Activated CD8-positive, alpha-beta memory T cell treated with anti-CD3 and anti-CD28 coated beads, Interleukin-2, amount 10 ng/mL, durations not matched to agents 7 days and 5 days (primary cell): ENCODE data around the gene SPTLC2. TPM values are rescaled to one million over a fixed set of nuclear protein-coding genes. Genes with fewer than 3 reads are reported as not detected.

ENCODE experiments used
- ATAC-seq: fragments of 150-1000 bp; cut with Tn5 transposase; one replicate; pipeline ENCODE4 v1.10.0; 2021; ENCODE audit warnings: moderate library complexity
- CTCF ChIA-PET: fragments of 350-600 bp; sonication (Branson Sonifier 250); formaldehyde crosslinking; loops from one replicate; lab custom pipeline; 2021; ENCODE audit warnings: antibody characterized with exemption; lab: Charles Lee
- DNase-seq: peaks from one replicate; pipeline ENCODE4 v3.0.0-alpha.2; 2020
- H3K27ac Mint-ChIP-seq: one replicate; pipeline ENCODE4 v1.8.0; 2021; ENCODE audit warnings: mild to moderate bottlenecking, mixed read lengths
- H3K27me3 Mint-ChIP-seq: one replicate; pipeline ENCODE4 v1.8.0; 2021; ENCODE audit warnings: mixed read lengths
- H3K36me3 Mint-ChIP-seq: one replicate; pipeline ENCODE4 v1.8.0; 2021; ENCODE audit warnings: mild to moderate bottlenecking, mixed read lengths
- H3K4me1 Mint-ChIP-seq: one replicate; pipeline ENCODE4 v1.8.0; 2021; ENCODE audit warnings: mixed read lengths
- H3K4me3 Mint-ChIP-seq: one replicate; pipeline ENCODE4 v1.8.0; 2021; ENCODE audit warnings: mild to moderate bottlenecking, moderate library complexity, mixed read lengths
- H3K9me3 Mint-ChIP-seq: one replicate; pipeline ENCODE4 v1.8.0; 2022; ENCODE audit warnings: low read depth, mixed read lengths
- total RNA-seq, 2 experiments: library from RNA; stranded (reverse); gene quantifications; one replicate each; pipeline ENCODE4 v1.2.3, GENCODE V29; 2021

The SPTLC2 gene
- total RNA-seq, 2 experiments from 2014 or later, result 34.5 to 43.3 TPM

GRCh38 chr14:77615361-77616132 lies 890 bp downstream of the SPTLC2 start:
- DNase-seq (peak; percentile 48), ATAC-seq (no peak)
- H3K4me1 Mint-ChIP-seq, result peaks cover 37% of the 10 kb centered on the region
- H3K9me3 Mint-ChIP-seq, result no peaks in the 10 kb centered on the region
- CTCF ChIA-PET, result interaction anchor here (0.6 to 2.2 kb wide), 3 partner anchors 8 to 35 kb away, joined by 3 to 5 read pairs (median 4); no protein-coding TSS in a partner anchor
- H3K4me3 Mint-ChIP-seq, result peak overlapping the region; percentile 81
- peaks cover 13% of the 10 kb centered on the region for H3K36me3 Mint-ChIP-seq
- H3K27ac Mint-ChIP-seq, result peak overlapping the region; percentile 78
- H3K27me3 Mint-ChIP-seq, result no peaks in the 10 kb centered on the region

- CTCF ChIA-PET, result interaction anchor here (1.1 kb wide), 1 partner anchor 55 kb away, joined by 4 read pairs; no protein-coding TSS in a partner anchor
- no peak overlapping the region for H3K27ac Mint-ChIP-seq
- H3K27me3 Mint-ChIP-seq, result no peaks in the 10 kb centered on the region
- no peak overlapping the region for H3K4me3 Mint-ChIP-seq
- H3K4me1 Mint-ChIP-seq, result peaks cover 53% of the 10 kb centered on the region
- ATAC-seq (no peak), DNase-seq (no peak)
- H3K9me3 Mint-ChIP-seq, result no peaks in the 10 kb centered on the region
- H3K36me3 Mint-ChIP-seq, result peaks cover 13% of the 10 kb centered on the region
Measured at GRCh38 chr14:77613201-77613600, 3.2 kb downstream of the SPTLC2 start.

- H3K27me3 Mint-ChIP-seq, result no peaks in the 10 kb centered on the region
- CTCF ChIA-PET, result interaction anchor here (0.7 to 1.1 kb wide), 3 partner anchors 34 to 60 kb away, joined by 3 to 4 read pairs (median 3); no protein-coding TSS in a partner anchor
- no peak overlapping the region for H3K27ac Mint-ChIP-seq
- H3K4me1 Mint-ChIP-seq, result peaks cover 63% of the 10 kb centered on the region
- H3K9me3 Mint-ChIP-seq, result no peaks in the 10 kb centered on the region
- ATAC-seq (no peak), DNase-seq (no peak)
- peaks cover 13% of the 10 kb centered on the region for H3K36me3 Mint-ChIP-seq
- H3K4me3 Mint-ChIP-seq, result no peak overlapping the region
Measured at GRCh38 chr14:77612011-77612620, 4.3 kb downstream of the SPTLC2 start.

GRCh38 chr14:77610553-77610952 lies 5.9 kb downstream of the SPTLC2 start:
- DNase-seq (no peak), ATAC-seq (no peak)
- Mint-ChIP-seq H3K27me3 (no peaks in the 10 kb centered on the region), H3K4me3 (no peak overlapping the region), H3K9me3 (no peaks in the 10 kb centered on the region), H3K27ac (no peak overlapping the region), H3K36me3 (peaks cover 14% of the 10 kb centered on the region), H3K4me1 (peaks cover 73% of the 10 kb centered on the region)
- CTCF ChIA-PET, result no interaction called here

GRCh38 chr14:77609922-77610321 lies 6.5 kb downstream of the SPTLC2 start:
- peaks cover 11% of the 10 kb centered on the region for H3K36me3 Mint-ChIP-seq
- no peak overlapping the region for H3K4me3 Mint-ChIP-seq
- no peaks in the 10 kb centered on the region for H3K9me3 Mint-ChIP-seq
- H3K27ac Mint-ChIP-seq, result no peak overlapping the region
- H3K27me3 Mint-ChIP-seq, result no peaks in the 10 kb centered on the region
- ATAC-seq (no peak), DNase-seq (no peak)
- CTCF ChIA-PET, result no interaction called here
- peaks cover 72% of the 10 kb centered on the region for H3K4me1 Mint-ChIP-seq

GRCh38 chr14:77607741-77608302 lies 8.6 kb downstream of the SPTLC2 start:
- H3K4me1 Mint-ChIP-seq, result peaks cover 62% of the 10 kb centered on the region
- H3K9me3 Mint-ChIP-seq, result no peaks in the 10 kb centered on the region
- H3K4me3 Mint-ChIP-seq, result peak overlapping the region; percentile 38
- ATAC-seq, result peak; percentile 58
- H3K27ac Mint-ChIP-seq, result peak overlapping the region; percentile 80
- peak; percentile 42 for DNase-seq
- peaks cover 6% of the 10 kb centered on the region for H3K36me3 Mint-ChIP-seq
- H3K27me3 Mint-ChIP-seq, result no peaks in the 10 kb centered on the region
- CTCF ChIA-PET, result interaction anchor here (0.7 to 1.2 kb wide), 4 partner anchors 8 to 57 kb away, joined by 3 to 4 read pairs (median 4); partner anchors contain the start of gene SPTLC2

- Mint-ChIP-seq H3K4me1 (peaks cover 60% of the 10 kb centered on the region), H3K27ac (peak overlapping the region; percentile 61), H3K27me3 (no peaks in the 10 kb centered on the region), H3K9me3 (peaks cover 4% of the 10 kb centered on the region), H3K36me3 (peaks cover 11% of the 10 kb centered on the region), H3K4me3 (no peak overlapping the region)
- CTCF ChIA-PET, result interaction anchor here (0.9 to 1.5 kb wide), 2 partner anchors 12 to 54 kb away, joined by 4 read pairs; no protein-coding TSS in a partner anchor
- DNase-seq, result no peak
- ATAC-seq, result no peak
Measured at GRCh38 chr14:77605392-77605972, 11.0 kb downstream of the SPTLC2 start.

- Mint-ChIP-seq H3K27ac (no peak overlapping the region), H3K9me3 (peaks cover 4% of the 10 kb centered on the region), H3K4me3 (no peak overlapping the region), H3K4me1 (peaks cover 61% of the 10 kb centered on the region), H3K27me3 (no peaks in the 10 kb centered on the region), H3K36me3 (peaks cover 11% of the 10 kb centered on the region)
- no peak for ATAC-seq
- DNase-seq, result no peak
- CTCF ChIA-PET, result interaction anchor here (1.1 to 1.5 kb wide), 2 partner anchors 12 to 14 kb away, joined by 4 to 5 read pairs; partner anchors contain the start of gene SPTLC2
Measured at GRCh38 chr14:77603654-77604255, 12.7 kb downstream of the SPTLC2 start.

GRCh38 chr14:77603031-77603430 lies 13.4 kb downstream of the SPTLC2 start:
- no peak for DNase-seq
- Mint-ChIP-seq H3K36me3 (peaks cover 13% of the 10 kb centered on the region), H3K4me1 (peaks cover 61% of the 10 kb centered on the region), H3K4me3 (no peak overlapping the region), H3K9me3 (peaks cover 4% of the 10 kb centered on the region), H3K27me3 (no peaks in the 10 kb centered on the region), H3K27ac (no peak overlapping the region)
- ATAC-seq, result no peak
- CTCF ChIA-PET, result interaction anchor here (1.1 to 1.5 kb wide), 2 partner anchors 13 to 14 kb away, joined by 4 to 5 read pairs; partner anchors contain the start of gene SPTLC2

- peak overlapping the region; percentile 5 for H3K27ac Mint-ChIP-seq
- DNase-seq, result no peak
- peaks cover 14% of the 10 kb centered on the region for H3K36me3 Mint-ChIP-seq
- H3K9me3 Mint-ChIP-seq, result peaks cover 4% of the 10 kb centered on the region
- no peak for ATAC-seq
- H3K27me3 Mint-ChIP-seq, result no peaks in the 10 kb centered on the region
- peaks cover 52% of the 10 kb centered on the region for H3K4me1 Mint-ChIP-seq
- CTCF ChIA-PET, result no interaction called here
- no peak overlapping the region for H3K4me3 Mint-ChIP-seq
Measured at GRCh38 chr14:77601846-77602619, 14.4 kb downstream of the SPTLC2 start.

GRCh38 chr14:77599889-77600288 lies 16.5 kb downstream of the SPTLC2 start:
- ATAC-seq, result no peak
- Mint-ChIP-seq H3K9me3 (peaks cover 4% of the 10 kb centered on the region), H3K27ac (no peak overlapping the region), H3K27me3 (no peaks in the 10 kb centered on the region), H3K4me1 (peaks cover 35% of the 10 kb centered on the region), H3K36me3 (peaks cover 23% of the 10 kb centered on the region), H3K4me3 (no peak overlapping the region)
- no peak for DNase-seq
- CTCF ChIA-PET, result no interaction called here

- CTCF ChIA-PET, result no interaction called here
- Mint-ChIP-seq H3K4me3 (peak overlapping the region; percentile 53), H3K27ac (peak overlapping the region; percentile 85), H3K9me3 (peaks cover 4% of the 10 kb centered on the region), H3K4me1 (peaks cover 39% of the 10 kb centered on the region), H3K27me3 (no peaks in the 10 kb centered on the region), H3K36me3 (peaks cover 28% of the 10 kb centered on the region)
- ATAC-seq (peak; percentile 86), DNase-seq (no peak)
Measured at GRCh38 chr14:77598366-77599070, 17.9 kb downstream of the SPTLC2 start.
